ENCODE data around the gene THSD7A. TPM values are rescaled to one million over a fixed set of nuclear protein-coding genes. Genes with fewer than 3 reads are reported as not detected.

THSD7A gene
- total and polyA plus RNA-seq, 2 of the 8 experiments (the other 6 are each of a cell fraction or from before 2014, with no cell fraction given) = 0.44 to 1.2 TPM

DNA sequence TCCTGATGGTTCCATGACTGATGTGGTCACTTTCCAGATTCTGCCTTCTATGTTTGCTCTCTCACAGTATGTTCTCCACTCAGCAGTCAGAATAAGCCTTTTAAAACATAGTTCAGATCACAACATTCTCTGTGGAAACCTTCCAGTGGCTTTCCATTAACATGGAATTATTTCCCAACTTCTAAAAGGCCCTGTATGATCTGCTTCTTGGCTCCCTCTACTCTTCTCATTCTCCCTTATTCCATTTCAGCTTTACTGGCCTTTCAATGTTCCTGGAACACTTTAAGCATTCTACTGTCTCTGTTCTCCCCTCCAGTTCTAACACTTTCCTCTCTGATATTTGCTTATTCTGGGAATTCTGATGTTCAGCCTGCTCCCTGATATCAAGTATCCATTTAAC lies 325.6 kb downstream of the THSD7A start (continued):
- TF ChIP-seq, protein P1, sequence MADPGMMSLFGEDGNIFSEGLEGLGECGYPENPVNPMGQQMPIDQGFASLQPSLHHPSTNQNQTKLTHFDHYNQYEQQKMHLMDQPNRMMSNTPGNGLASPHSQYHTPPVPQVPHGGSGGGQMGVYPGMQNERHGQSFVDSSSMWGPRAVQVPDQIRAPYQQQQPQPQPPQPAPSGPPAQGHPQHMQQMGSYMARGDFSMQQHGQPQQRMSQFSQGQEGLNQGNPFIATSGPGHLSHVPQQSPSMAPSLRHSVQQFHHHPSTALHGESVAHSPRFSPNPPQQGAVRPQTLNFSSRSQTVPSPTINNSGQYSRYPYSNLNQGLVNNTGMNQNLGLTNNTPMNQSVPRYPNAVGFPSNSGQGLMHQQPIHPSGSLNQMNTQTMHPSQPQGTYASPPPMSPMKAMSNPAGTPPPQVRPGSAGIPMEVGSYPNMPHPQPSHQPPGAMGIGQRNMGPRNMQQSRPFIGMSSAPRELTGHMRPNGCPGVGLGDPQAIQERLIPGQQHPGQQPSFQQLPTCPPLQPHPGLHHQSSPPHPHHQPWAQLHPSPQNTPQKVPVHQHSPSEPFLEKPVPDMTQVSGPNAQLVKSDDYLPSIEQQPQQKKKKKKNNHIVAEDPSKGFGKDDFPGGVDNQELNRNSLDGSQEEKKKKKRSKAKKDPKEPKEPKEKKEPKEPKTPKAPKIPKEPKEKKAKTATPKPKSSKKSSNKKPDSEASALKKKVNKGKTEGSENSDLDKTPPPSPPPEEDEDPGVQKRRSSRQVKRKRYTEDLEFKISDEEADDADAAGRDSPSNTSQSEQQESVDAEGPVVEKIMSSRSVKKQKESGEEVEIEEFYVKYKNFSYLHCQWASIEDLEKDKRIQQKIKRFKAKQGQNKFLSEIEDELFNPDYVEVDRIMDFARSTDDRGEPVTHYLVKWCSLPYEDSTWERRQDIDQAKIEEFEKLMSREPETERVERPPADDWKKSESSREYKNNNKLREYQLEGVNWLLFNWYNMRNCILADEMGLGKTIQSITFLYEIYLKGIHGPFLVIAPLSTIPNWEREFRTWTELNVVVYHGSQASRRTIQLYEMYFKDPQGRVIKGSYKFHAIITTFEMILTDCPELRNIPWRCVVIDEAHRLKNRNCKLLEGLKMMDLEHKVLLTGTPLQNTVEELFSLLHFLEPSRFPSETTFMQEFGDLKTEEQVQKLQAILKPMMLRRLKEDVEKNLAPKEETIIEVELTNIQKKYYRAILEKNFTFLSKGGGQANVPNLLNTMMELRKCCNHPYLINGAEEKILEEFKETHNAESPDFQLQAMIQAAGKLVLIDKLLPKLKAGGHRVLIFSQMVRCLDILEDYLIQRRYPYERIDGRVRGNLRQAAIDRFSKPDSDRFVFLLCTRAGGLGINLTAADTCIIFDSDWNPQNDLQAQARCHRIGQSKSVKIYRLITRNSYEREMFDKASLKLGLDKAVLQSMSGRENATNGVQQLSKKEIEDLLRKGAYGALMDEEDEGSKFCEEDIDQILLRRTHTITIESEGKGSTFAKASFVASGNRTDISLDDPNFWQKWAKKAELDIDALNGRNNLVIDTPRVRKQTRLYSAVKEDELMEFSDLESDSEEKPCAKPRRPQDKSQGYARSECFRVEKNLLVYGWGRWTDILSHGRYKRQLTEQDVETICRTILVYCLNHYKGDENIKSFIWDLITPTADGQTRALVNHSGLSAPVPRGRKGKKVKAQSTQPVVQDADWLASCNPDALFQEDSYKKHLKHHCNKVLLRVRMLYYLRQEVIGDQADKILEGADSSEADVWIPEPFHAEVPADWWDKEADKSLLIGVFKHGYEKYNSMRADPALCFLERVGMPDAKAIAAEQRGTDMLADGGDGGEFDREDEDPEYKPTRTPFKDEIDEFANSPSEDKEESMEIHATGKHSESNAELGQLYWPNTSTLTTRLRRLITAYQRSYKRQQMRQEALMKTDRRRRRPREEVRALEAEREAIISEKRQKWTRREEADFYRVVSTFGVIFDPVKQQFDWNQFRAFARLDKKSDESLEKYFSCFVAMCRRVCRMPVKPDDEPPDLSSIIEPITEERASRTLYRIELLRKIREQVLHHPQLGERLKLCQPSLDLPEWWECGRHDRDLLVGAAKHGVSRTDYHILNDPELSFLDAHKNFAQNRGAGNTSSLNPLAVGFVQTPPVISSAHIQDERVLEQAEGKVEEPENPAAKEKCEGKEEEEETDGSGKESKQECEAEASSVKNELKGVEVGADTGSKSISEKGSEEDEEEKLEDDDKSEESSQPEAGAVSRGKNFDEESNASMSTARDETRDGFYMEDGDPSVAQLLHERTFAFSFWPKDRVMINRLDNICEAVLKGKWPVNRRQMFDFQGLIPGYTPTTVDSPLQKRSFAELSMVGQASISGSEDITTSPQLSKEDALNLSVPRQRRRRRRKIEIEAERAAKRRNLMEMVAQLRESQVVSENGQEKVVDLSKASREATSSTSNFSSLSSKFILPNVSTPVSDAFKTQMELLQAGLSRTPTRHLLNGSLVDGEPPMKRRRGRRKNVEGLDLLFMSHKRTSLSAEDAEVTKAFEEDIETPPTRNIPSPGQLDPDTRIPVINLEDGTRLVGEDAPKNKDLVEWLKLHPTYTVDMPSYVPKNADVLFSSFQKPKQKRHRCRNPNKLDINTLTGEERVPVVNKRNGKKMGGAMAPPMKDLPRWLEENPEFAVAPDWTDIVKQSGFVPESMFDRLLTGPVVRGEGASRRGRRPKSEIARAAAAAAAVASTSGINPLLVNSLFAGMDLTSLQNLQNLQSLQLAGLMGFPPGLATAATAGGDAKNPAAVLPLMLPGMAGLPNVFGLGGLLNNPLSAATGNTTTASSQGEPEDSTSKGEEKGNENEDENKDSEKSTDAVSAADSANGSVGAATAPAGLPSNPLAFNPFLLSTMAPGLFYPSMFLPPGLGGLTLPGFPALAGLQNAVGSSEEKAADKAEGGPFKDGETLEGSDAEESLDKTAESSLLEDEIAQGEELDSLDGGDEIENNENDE (IDR thresholded peaks at IDR 0.05; ENCODE audit: insufficient replicate concordance, low read length) = no peak

All from H1 (cell line).